RWPE1 (cell line): ENCODE data around the gene SLC35G1.
A peak's percentile ranks its signal among the peaks of the same experiment; 100 is the strongest.

Experiments used
- CTCF ChIA-PET: fragments of 350-600 bp; sonication (Branson Sonifier 250); formaldehyde crosslinking; extraction: SDS; loops from one replicate; lab custom pipeline; 2021; lab: Yijun Ruan, JAX
- POLR2A ChIA-PET: fragments of 400-600 bp; formaldehyde crosslinking; extraction: SDS; loops from one replicate; lab custom pipeline; 2020; ENCODE audit warnings: antibody characterized with exemption; ENCODE audit not compliant: low non-redundant PET; lab: Yijun Ruan, JAX
- DNase-seq: peaks from one replicate; pipeline ENCODE4 v3.0.0; 2012; ENCODE audit warnings: low spot score
- H3K27ac ChIP-seq: fragments of 450-650 bp; 2 replicates; pipeline ENCODE4 v1.5.1; 2017
- TF ChIP-seq, protein P1 (sequence below): fragments of 450-650 bp; conservative IDR thresholded peaks from 2 replicates; pipeline ENCODE4 v1.5.1; 2017; ENCODE audit warnings: low read depth, mild to moderate bottlenecking

The SLC35G1 gene

DNA sequence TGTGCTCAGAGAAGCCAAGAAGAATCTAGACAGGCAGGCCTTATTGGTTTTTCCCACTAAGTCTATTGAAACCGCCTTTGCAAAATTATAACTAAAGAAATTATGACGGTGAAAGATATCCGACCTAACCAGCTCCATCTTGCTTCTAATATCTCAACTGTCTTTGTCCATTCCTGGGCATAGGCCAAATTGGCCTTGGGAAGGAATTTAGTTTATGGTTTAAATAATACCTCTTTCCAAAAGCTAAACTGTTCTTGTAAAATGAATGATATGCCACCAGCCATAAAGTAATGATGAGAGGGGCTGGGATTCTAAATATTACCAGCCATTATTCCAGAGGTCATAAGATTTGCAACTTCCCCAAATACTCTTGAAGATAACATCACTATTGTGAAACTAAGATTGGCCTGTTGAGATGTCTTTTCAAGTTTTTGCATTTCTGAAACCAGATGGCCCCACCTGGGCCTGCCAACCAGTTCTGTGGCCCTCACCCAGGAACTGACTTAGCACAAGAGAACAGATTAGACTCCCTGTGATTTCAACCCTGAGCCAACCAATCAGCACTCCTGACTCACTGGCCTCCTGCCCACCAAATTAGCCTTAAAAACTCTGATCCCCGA is 41.2 kb upstream of the SLC35G1 start:
- no peak for DNase-seq
- CTCF ChIA-PET, result interaction anchor here (0.7 kb wide), 1 partner anchor 47 kb away, joined by 3 read pairs; no protein-coding TSS in a partner anchor
- no peak overlapping the region for H3K27ac ChIP-seq
- TF ChIP-seq, protein P1, sequence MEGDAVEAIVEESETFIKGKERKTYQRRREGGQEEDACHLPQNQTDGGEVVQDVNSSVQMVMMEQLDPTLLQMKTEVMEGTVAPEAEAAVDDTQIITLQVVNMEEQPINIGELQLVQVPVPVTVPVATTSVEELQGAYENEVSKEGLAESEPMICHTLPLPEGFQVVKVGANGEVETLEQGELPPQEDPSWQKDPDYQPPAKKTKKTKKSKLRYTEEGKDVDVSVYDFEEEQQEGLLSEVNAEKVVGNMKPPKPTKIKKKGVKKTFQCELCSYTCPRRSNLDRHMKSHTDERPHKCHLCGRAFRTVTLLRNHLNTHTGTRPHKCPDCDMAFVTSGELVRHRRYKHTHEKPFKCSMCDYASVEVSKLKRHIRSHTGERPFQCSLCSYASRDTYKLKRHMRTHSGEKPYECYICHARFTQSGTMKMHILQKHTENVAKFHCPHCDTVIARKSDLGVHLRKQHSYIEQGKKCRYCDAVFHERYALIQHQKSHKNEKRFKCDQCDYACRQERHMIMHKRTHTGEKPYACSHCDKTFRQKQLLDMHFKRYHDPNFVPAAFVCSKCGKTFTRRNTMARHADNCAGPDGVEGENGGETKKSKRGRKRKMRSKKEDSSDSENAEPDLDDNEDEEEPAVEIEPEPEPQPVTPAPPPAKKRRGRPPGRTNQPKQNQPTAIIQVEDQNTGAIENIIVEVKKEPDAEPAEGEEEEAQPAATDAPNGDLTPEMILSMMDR, result no peak
- POLR2A ChIA-PET, result no interaction called here

- TF ChIP-seq, protein P1, result no peak
- DNase-seq, result no peak
- POLR2A ChIA-PET, result no interaction called here
- H3K27ac ChIP-seq, result no peak overlapping the region
- CTCF ChIA-PET, result no interaction called here
Observed at GRCh38 chr10:93854975-93855374, 38.8 kb upstream of the SLC35G1 start.

- peak; percentile 13 for DNase-seq
- POLR2A ChIA-PET, result no interaction called here
- CTCF ChIA-PET, result no interaction called here
- TF ChIP-seq, protein P1, result no peak
- no peak overlapping the region for H3K27ac ChIP-seq
Observed at GRCh38 chr10:93856349-93857145, 37.2 kb upstream of the SLC35G1 start.

DNA sequence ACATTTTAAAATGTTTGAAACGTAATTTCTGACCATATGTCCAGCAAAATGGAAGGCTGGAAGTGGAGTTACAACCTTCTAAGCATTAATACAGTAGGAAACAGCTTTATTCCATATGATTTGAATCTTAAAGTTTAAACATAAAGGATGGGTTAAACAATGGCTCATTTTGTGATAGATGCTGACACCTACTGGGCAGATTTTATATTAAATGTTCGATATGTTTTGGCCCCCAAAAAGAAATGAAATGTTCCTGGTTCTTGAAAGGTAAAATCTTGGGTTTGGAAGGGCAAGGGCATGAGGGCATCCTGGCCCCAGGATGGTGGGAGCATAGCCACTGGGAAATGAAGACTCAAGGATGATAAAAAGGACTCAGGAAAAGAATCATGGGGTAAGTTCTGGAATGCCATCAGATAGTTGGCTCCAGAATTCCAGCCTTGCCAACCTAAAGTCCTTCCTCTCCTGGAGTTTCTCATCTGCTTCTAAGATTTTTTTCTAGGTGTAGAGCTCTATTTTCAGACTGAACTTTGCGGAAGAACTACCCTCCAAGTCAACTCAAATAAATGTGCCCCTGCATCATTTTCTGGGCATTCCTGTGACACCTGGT is 34.6 kb upstream of the SLC35G1 start:
- peak; percentile 21 for DNase-seq
- CTCF ChIA-PET, result interaction anchor here (0.6 to 1.9 kb wide), 14 partner anchors 12 to 354 kb away, joined by 3 to 8 read pairs (median 3); partner anchors contain the start of gene FRA10AC1
- H3K27ac ChIP-seq, result no peak overlapping the region
- TF ChIP-seq, protein P1, result peak; percentile 30; the same call in 1 of the 2 replicates
- POLR2A ChIA-PET, result no interaction called here

GRCh38 chr10:93861825-93862224 is 32.0 kb upstream of the SLC35G1 start:
- TF ChIP-seq, protein P1, result no peak
- ChIA-PET POLR2A (no interaction called here), CTCF (no interaction called here)
- no peak overlapping the region for H3K27ac ChIP-seq
- DNase-seq, result no peak

DNA sequence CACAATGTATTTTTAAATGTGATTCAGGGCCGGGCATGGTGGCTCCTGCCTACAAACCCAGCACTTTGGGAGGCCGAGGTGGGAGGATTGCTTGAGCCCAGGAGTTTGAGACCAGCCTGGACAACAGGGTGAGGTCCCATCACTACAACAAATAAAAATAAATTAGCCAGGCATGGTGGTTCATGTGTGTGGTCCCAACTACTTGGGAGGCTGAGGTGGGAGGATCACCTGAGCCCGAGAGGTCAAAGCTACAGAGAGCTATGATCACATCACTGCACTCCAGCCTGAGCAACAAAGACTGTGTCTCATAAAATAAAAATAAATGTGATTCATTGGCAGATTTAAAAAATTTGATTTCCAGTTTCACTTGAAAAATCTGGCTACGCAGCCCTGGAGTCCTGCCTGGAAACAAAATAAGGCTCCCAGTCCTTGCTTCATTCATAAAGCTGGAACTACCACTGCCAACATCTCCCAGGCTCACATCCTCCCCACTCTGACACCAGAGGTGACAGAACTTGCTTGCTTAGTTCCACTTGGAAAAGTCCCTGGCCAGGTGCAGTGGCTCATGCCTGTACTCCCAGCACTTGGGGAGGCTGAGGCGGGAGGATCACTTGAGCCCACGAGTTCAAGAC is 27.9 kb upstream of the SLC35G1 start:
- ChIA-PET POLR2A (no interaction called here), CTCF (no interaction called here)
- DNase-seq, result no peak
- TF ChIP-seq, protein P1, result no peak
- H3K27ac ChIP-seq, result no peak overlapping the region
